Measurements from ENCODE around the gene ID3.

The ID3 gene

GRCh38 chr1:23564529-23565122 is 5.3 kb upstream of the ID3 start:
- DNase-seq (ENCODE audit: low read depth) = no peak

DNA sequence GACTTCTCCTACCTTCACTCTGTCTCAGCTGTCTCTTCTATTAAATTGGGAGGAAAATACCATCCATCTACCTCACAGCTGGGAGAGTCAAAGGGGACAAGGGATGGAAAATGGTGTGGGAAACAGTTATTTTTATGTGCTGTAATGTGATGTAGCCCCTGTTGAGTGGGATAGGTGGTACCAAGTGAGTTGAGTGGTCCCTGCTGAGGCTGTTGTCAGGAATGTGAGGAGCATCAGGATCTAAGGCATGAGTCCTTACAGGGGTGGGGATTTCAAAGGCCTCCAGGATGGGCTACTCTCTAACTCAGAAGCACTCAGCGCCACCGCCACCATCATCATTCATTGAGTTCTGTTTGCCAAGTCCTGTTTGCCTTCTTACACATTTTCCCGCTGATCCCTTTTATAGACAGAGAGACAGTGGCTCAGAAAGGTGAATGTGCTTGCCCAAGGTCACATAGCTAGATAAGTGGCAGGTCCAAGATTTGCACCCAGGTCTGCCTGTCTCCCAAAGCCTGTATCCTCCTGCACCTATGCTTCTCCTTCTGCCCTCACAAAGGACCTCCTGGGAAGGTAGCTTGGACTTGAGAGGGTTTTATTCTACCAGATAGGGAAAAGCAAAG is 4.6 kb upstream of the ID3 start:
- no peak for DNase-seq (ENCODE audit: low read depth)

- DNase-seq (ENCODE audit: low read depth) = no peak
These were observed 3.7 kb upstream of the ID3 start for GRCh38 chr1:23563003-23563402.

GRCh38 chr1:23562137-23562876 is 3.0 kb upstream of the ID3 start:
- DNase-seq (ENCODE audit: low read depth) = peak; percentile 96

- no peak for DNase-seq (ENCODE audit: low read depth)
These were observed 2.5 kb upstream of the ID3 start for GRCh38 chr1:23561813-23562100.

GRCh38 chr1:23561076-23561812 is 1.9 kb upstream of the ID3 start:
- no peak for DNase-seq (ENCODE audit: low read depth)

GRCh38 chr1:23559985-23560741 is 862 bp upstream of the ID3 start:
- DNase-seq (ENCODE audit: low read depth) = no peak

DNA sequence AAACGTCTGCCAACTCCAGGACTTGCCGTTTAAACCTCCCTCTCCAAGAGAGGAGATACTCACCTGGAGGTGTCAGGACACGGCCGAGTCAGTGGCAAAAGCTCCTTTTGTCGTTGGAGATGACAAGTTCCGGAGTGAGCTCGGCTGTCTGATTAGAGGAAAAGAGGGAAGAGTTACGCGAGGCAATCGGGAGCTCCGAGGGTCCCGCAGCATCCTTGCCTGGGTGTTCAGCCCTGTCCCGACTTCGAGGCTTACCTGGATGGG is 497 bp downstream of the ID3 start:
- DNase-seq (ENCODE audit: low read depth) = no peak

DNA sequence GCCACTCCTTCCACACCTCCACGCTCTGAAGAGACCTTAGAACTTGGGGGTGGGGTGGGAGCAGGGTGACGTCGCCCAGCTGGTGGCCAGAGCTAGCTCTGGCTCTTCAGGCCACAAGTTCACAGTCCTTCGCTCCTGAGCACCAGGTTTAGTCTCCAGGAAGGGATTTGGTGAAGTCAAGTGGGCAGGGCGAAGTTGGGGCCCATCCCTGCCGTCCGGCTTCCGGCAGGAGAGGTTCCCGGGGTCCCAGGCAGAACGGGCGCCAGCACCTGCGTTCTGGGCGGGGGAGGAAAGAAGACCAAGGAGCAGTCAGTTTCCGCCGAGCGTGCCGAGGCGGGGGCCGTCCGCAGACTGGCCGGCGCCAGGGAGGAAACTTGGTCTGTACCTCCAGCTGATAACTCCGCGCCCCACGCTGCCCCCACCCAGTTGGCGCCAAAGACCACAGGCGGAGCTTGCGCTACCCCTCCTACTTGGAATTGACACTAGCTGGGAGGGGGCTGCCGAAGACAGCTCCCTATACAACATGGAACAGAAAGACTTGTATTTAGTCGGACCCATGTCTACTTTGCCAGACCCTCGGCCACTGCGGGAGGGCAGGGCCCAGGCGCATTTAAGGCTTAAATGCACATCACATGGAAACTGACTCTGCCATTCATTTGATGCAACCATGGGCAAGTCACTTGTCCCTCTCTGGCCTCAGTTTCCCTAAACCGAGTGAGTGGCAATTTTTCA is 995 bp downstream of the ID3 start:
- no peak for DNase-seq (ENCODE audit: low read depth)

DNA sequence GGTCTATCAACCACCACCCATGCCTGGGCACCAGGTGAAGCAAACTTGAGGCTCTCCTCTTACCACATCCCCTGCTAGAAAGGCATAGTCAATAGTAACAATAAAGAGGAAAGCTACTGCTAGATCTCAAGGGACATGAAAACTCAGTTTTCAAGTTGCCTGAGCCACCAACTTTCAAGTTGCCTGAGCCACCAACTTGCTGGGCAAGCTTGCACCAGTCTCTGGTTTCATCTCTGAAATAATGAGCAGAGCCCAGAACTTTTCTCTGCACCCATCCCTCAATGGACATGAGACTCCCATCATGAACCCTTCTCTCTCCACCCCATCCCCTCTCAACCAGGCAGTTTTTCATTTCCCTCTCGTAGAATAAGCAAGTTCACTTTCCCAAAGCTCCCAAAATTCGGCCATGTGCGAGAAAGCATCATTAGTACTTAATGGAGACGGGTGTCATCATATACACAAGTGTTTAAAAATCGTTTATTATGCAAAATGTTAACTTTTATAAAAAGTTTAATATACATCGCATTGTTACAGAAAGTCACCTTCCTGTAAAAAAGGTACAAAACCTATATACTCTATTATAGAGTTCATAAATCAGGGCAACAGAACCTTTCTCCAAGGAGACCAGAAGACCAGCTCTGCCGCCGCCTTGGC is 1.7 kb downstream of the ID3 start:
- no peak for DNase-seq (ENCODE audit: low read depth)

GRCh38 chr1:23556635-23557470 is 2.4 kb downstream of the ID3 start:
- DNase-seq (ENCODE audit: low read depth) = no peak

GRCh38 chr1:23555986-23556634 is 3.2 kb downstream of the ID3 start:
- no peak for DNase-seq (ENCODE audit: low read depth)

GRCh38 chr1:23555270-23555985 is 3.9 kb downstream of the ID3 start:
- no peak for DNase-seq (ENCODE audit: low read depth)

- peak; percentile 62 for DNase-seq (ENCODE audit: low read depth)
These were observed 4.6 kb downstream of the ID3 start for GRCh38 chr1:23554481-23555269.

GRCh38 chr1:23554127-23554480 is 5.2 kb downstream of the ID3 start:
- no peak for DNase-seq (ENCODE audit: low read depth)

DNA sequence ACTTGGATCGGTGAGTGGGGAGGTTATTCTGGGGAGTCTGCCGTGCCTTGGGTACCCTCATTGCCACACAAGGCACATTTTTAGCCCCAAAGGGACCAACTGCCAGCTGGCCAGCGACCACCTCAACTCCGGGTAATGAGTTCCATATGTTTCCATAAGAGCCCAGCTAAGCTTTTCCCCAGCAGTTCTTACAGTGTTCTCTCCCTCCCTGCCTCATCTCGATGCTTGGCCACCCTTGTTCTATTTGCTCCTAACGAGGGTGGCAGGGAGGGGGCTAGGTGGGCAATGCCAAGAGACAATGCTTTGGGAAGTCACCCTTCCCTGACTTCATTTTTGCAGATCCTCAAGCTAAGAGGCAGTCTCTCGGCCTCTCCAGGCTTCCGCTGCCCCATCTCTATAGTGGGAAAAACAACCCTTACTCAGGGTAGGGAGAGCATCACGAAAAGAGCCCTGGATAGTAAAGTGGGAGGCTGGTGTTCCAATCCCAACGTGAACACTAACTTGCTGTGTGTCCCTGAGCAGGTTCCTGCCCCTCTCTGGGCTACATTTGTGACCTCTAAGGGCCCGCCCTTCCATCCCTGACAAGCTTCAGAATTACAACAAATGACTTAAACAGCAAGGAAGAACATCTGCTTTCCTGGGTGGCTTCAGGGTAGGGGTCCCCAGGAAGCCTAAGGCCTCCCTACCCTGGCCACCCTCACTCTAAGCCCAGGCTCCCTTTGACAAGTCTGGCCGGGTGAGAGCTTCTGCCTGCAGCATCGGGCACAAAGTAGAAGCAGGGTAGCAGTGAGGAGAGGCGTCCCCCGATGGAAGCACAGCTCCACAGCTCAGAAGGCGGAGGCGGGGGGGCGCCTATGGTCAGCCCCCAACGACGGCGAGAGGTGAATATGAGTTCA is 5.8 kb downstream of the ID3 start:
- DNase-seq (ENCODE audit: low read depth) = no peak

GRCh38 chr1:23551849-23552248 is 7.5 kb downstream of the ID3 start:
- no peak for DNase-seq (ENCODE audit: low read depth)
